Vagina (tissue), 2 donors: ENCODE measurements around the gene TMEM154.

ENCODE experiments used
- CTCF ChIP-seq, 3 experiments: fragments of 450-650 bp in 2 of 3; fragments of 200-600 bp in 1 of 3; sonication (generic) in 1 of 3; IDR thresholded peaks; one replicate each; pipeline ENCODE4 v1.5.1; 2017 to 2019; ENCODE audit warnings: antibody characterized with exemption in 3 of 3, mild to moderate bottlenecking in 2 of 3, moderate library complexity in 2 of 3
- POLR2A ChIP-seq, 2 donors: fragments of 450-650 bp; IDR thresholded peaks; one replicate each; pipeline ENCODE4 v1.6.1; 2017; ENCODE audit warnings: antibody characterized with exemption in 2 of 2, mild to moderate bottlenecking in 2 of 2, moderate library complexity in 2 of 2
- POLR2AphosphoS5 ChIP-seq, 2 donors: sonication (generic); formaldehyde crosslinking; IDR thresholded peaks; one replicate each; pipeline ENCODE4 v1.9.0; 2017; ENCODE audit warnings: antibody characterized with exemption in 2 of 2, mild to moderate bottlenecking in 2 of 2, low read depth in 1 of 2; ENCODE audit not compliant: insufficient read depth in 1 of 2

GRCh38 chr4:152687974-152688599 lies 8.3 kb upstream of the TMEM154 start:
- TF ChIP-seq POLR2AphosphoS5 (IDR thresholded peaks at IDR 0.05; ENCODE audit: insufficient read depth in 1 of 2, low read depth in 1 of 2) (no peak), CTCF (IDR thresholded peaks at IDR 0.05) (no peak), POLR2A (IDR thresholded peaks at IDR 0.05) (no peak)
